Thoracic aorta (tissue), 2 donors: ENCODE data around the gene TRMT112. TPM values are rescaled to one million over a fixed set of nuclear protein-coding genes. Genes with fewer than 3 reads are reported as not detected.
A peak's percentile ranks its signal among the peaks of the same experiment; 100 is the strongest.

Experiments used
- ATAC-seq: fragments of 150-250 bp; one replicate; pipeline ENCODE4 v1.8.0; 2017; ENCODE audit warnings: low read depth; ENCODE audit not compliant: insufficient number of reproducible peaks, low FRiP score
- DNase-seq: peaks from one replicate; pipeline ENCODE4 v3.0.0-alpha.2; 2020; ENCODE audit warnings: low spot score
- H3K27ac ChIP-seq, 2 donors: fragments of 200-600 bp; sonication (generic); 1 replicate in 1 of 2; 2 replicates in 1 of 2; pipeline ENCODE4 v1.5.1; 2016; ENCODE audit warnings: mild to moderate bottlenecking in 2 of 2, moderate library complexity in 2 of 2
- H3K27me3 ChIP-seq: fragments of 200-600 bp; sonication (generic); replicated peaks from 2 replicates; pipeline ENCODE4 v1.6.0; 2016; ENCODE audit warnings: mild to moderate bottlenecking; ENCODE audit not compliant: insufficient read depth
- H3K36me3 ChIP-seq: fragments of 200-600 bp; sonication (generic); one replicate; pipeline ENCODE4 v1.5.1; 2016
- H3K4me1 ChIP-seq, 2 donors: fragments of 200-600 bp; sonication (generic); 1 replicate in 1 of 2; 2 replicates in 1 of 2; pipeline versions ENCODE4 v1.5.1 to v1.6.0; 2016; ENCODE audit warnings: low read depth in 2 of 2, mild to moderate bottlenecking in 1 of 2; ENCODE audit not compliant: control insufficient read depth in 1 of 2
- H3K4me3 ChIP-seq: fragments of 200-600 bp; sonication (generic); 2 replicates; pipeline ENCODE4 v1.5.1; 2016; ENCODE audit warnings: mild to moderate bottlenecking
- H3K9me3 ChIP-seq: fragments of 200-600 bp; sonication (generic); 2 replicates; pipeline ENCODE4 v1.5.1; 2016
- total RNA-seq, 2 donors: library from RNA; depleted of rRNA; stranded (reverse); fragments of >200 nt; gene quantifications; one replicate each; pipeline versions ENCODE4 v1.1.0 to v1.2.3, GENCODE V29; 2016
- TF ChIP-seq, protein P1 (sequence below): fragments of 200-600 bp; sonication (generic); IDR thresholded peaks from one replicate; pipeline ENCODE4 v1.5.1; 2019; ENCODE audit warnings: antibody characterized with exemption

Gene TRMT112
- total RNA-seq, 2 donors from 2014 or later = 157 to 218 TPM

DNA sequence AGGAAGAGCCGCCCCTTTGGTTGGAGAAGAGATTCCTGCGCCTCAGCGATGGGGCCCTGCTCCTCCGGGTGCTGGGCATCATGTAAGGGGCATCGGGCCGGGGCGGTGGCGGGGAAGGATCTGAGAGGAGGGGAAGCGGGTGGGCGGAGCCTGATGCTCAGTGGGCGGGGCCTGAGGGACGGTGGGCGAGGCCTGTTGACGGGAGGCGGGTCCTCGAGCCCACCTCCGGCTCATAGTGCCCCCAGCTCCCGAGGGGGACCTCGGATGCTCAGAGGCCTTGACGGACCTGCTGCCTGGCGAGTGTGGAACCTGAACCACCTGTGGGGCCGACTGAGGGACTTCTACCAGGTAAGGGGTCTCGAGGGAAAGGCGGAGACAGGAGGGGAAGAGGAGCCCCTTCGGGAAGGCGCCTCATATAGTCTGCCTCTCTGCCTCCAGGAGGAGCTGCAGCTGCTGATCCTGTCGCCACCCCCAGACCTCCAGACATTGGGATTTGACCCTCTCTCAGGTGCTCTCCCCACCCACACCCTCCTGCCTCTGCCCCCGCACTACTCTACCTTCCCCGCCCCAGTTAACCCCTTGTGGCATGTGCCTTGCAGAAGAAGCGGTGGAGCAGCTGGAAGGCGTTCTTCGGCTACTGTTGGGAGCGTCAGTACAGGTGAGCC, 23.4 kb upstream of the TRMT112 start:
- H3K9me3 ChIP-seq = no peaks in the 10 kb centered on the region
- ATAC-seq = no peak
- peak overlapping the region; percentile 55 for H3K4me3 ChIP-seq
- no peaks in the 10 kb centered on the region for H3K27me3 ChIP-seq
- no peaks in the 10 kb centered on the region for H3K36me3 ChIP-seq
- no peak overlapping the region for H3K27ac ChIP-seq
- TF ChIP-seq, protein P1, sequence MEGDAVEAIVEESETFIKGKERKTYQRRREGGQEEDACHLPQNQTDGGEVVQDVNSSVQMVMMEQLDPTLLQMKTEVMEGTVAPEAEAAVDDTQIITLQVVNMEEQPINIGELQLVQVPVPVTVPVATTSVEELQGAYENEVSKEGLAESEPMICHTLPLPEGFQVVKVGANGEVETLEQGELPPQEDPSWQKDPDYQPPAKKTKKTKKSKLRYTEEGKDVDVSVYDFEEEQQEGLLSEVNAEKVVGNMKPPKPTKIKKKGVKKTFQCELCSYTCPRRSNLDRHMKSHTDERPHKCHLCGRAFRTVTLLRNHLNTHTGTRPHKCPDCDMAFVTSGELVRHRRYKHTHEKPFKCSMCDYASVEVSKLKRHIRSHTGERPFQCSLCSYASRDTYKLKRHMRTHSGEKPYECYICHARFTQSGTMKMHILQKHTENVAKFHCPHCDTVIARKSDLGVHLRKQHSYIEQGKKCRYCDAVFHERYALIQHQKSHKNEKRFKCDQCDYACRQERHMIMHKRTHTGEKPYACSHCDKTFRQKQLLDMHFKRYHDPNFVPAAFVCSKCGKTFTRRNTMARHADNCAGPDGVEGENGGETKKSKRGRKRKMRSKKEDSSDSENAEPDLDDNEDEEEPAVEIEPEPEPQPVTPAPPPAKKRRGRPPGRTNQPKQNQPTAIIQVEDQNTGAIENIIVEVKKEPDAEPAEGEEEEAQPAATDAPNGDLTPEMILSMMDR = no peak
- H3K4me1 ChIP-seq = peaks cover 3 to 12% of the 10 kb centered on the region in 2 donors
- no peak for DNase-seq

DNA sequence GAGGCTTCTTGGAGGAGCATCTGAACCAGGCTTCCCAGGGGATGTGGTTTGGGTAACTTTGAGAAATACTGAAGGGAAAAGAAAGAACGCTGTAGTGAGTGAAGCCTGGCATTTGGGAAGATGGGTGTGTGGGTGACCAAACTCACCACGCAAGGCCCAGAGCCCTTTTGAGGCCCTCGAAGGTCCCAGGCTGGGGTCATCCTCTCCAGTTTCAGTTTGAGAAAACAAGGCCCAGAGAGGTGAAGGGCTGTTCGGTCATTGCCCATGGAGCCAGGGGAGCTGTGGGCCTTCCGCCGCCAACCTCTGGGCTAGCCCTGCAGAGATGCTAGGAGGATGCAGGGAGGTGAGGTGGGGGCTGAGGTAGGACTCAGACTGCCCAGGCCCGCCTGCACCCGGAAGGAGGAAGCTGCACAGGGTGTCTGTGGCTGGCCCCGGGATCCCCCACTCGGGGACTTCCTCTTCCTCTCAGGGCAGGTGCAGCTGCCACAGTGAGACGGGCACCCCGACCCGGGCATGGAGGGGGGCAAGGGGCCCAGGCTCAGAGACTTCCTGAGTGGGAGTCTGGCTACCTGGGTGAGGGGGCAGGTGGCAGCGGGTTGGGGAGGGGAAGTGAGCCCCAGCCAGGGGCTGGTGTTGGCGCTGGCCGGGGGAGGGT, 22.5 kb upstream of the TRMT112 start, which contains the start of gene CCDC88B:
TSS of gene CCDC88B (plus strand) at position 451 of the 655 bp plus-strand sequence. CDS start at position 514, 63 bp downstream.
- H3K4me3 ChIP-seq = peak within 1 kb of the TSS; percentile 55
- no peaks in the 10 kb centered on the region for H3K36me3 ChIP-seq
- TF ChIP-seq, protein P1 = no peak
- H3K27ac ChIP-seq = no peak within 1 kb of the TSS
- DNase-seq (no peak), ATAC-seq (no peak)
- no peaks in the 10 kb centered on the region for H3K9me3 ChIP-seq
- peaks cover 3 to 12% of the 10 kb centered on the region in 2 donors for H3K4me1 ChIP-seq
- H3K27me3 ChIP-seq = no peaks in the 10 kb centered on the region

- peaks cover 3 to 12% of the 10 kb centered on the region in 2 donors for H3K4me1 ChIP-seq
- no peaks in the 10 kb centered on the region for H3K27me3 ChIP-seq
- H3K9me3 ChIP-seq = no peaks in the 10 kb centered on the region
- TF ChIP-seq, protein P1 = no peak
- DNase-seq (no peak), ATAC-seq (no peak)
- no peak overlapping the region for H3K27ac ChIP-seq
- H3K36me3 ChIP-seq = no peaks in the 10 kb centered on the region
- H3K4me3 ChIP-seq = no peak overlapping the region
Measured at GRCh38 chr11:64339286-64339685, 21.9 kb upstream of the TRMT112 start.

- no peaks in the 10 kb centered on the region for H3K36me3 ChIP-seq
- H3K27ac ChIP-seq = no peak overlapping the region
- ATAC-seq (no peak), DNase-seq (no peak)
- no peak overlapping the region for H3K4me3 ChIP-seq
- TF ChIP-seq, protein P1 = no peak
- no peaks in the 10 kb centered on the region for H3K27me3 ChIP-seq
- H3K4me1 ChIP-seq = peaks cover 3 to 12% of the 10 kb centered on the region in 2 donors
- no peaks in the 10 kb centered on the region for H3K9me3 ChIP-seq
Measured at GRCh38 chr11:64338716-64339115, 21.4 kb upstream of the TRMT112 start.

GRCh38 chr11:64337538-64338249, 20.3 kb upstream of the TRMT112 start:
- H3K27ac ChIP-seq = no peak overlapping the region
- no peaks in the 10 kb centered on the region for H3K27me3 ChIP-seq
- H3K4me3 ChIP-seq = no peak overlapping the region
- DNase-seq (no peak), ATAC-seq (no peak)
- H3K4me1 ChIP-seq = peaks cover 3 to 12% of the 10 kb centered on the region in 2 donors
- H3K9me3 ChIP-seq = no peaks in the 10 kb centered on the region
- TF ChIP-seq, protein P1 = no peak
- H3K36me3 ChIP-seq = no peaks in the 10 kb centered on the region
